Embryonic facial prominence (tissue), 1 donor: ENCODE data around the gene SH3D21.

Experiments used
- DNase-seq: peaks from one replicate; pipeline ENCODE4 v3.0.0-alpha.2; 2016; ENCODE audit errors: extremely low spot score

SH3D21 gene

DNA sequence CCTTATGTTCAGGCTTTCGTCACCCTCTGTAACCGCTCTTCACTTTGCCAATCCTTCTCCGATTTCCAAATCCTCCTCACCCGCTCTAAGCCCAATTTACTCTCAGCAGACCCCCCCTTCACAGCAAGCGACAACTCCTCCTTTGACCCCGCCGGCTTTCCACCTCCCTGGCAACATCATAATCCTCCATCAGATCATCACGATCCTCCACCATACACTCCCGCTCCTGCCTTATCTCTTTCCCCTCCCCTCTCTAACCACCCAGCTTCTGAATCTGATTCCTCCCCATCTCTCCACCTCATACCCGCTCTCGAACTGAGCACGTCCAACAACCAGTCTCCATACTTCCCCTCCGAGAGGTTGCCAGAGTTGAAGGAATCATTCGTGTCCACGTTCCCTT is 24.8 kb downstream of the SH3D21 start:
- no peak for DNase-seq

DNA sequence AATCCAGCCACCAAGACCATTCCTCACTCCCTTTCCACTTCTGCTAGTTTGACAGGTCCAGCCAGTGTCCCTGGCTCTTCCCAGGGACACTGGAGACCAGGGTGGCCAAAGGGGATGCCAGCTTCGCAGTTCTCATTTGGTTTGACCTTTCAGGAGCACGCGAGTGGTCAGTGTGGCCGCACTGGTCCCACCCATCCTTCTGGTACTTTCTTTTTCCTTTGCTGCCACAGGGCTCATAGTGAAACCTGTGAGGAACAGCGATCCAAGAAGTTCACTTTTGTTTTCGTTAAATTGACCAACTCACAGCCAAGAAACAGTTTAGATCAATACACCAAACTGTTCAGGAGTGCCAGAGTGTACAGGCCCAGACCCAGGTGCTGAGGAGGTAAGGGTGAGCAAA is 31.7 kb downstream of the SH3D21 start:
- DNase-seq: no peak

DNA sequence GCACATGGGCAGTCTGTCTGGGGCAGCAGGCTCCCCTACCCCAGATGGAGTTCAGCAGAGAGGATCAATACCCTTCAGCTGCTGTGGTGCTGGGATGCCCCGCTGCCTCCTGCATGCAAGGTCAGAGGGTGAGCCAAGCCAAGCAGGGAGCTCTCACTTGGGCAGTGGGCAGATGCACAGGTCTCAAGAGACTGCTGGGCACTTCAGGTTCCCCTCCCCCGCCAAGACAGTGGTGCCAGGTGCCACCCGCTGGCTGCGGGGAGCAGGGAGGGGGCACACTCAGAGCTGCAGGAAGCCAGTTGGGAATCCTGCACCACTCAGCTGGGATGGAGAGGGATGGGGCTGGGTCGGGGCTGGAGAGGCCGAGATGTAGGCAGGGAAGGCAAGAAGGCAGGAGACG is 33.0 kb downstream of the SH3D21 start:
- no peak for DNase-seq

DNA sequence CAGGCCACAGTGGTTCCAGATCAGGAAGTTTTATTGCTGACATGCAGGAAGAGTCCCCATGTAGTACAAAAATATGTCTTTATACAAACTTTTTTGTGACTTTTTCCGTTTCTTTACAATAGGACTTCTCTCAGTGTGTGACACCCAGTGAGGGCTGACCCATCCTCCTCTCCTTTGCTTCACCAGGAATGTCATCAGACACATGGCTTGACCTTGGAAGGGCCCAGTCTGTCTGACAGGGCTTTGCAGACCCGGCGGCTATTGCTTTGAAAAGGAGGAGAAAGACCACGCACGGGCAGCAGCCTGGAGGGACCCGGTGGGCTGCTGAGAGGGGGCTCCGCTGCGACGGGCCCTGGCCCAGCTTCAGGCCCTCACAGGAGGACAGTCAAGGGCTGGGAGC is 33.4 kb downstream of the SH3D21 start:
- no peak for DNase-seq

DNA sequence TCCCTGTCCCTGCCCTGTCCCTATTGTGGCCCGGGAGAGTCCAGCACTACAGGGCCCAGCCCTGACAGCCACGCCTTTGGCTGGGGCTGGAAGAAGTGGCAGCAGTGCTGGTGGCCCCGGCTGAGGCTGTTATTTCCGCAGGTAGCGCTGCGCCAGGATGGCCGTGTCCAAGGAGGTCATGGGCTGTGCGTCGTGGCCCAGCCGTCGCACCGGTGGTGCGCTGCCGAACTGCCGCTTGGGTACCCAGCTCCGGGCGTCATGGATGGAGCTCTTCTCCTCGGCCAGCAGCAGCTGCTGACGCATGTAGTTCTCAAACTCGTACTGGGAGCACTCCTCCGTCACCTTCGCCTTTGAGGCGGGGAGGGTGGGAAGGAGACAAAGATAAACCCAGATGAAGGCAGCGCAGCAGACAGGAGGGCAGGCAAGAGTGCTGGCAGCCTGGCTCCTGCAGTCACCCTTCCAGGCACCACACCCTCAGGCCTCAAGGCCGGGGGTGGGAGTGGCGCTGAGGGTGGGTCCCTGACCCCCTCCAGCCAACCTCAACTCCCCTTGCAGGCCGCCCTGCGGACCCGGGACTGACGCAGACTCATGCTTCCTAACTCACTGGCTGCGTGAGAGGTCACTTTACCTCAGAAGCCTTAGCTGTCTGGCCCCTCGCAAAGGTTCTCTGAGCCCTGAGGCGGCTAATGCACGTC is 35.6 kb downstream of the SH3D21 start:
- DNase-seq: no peak

DNA sequence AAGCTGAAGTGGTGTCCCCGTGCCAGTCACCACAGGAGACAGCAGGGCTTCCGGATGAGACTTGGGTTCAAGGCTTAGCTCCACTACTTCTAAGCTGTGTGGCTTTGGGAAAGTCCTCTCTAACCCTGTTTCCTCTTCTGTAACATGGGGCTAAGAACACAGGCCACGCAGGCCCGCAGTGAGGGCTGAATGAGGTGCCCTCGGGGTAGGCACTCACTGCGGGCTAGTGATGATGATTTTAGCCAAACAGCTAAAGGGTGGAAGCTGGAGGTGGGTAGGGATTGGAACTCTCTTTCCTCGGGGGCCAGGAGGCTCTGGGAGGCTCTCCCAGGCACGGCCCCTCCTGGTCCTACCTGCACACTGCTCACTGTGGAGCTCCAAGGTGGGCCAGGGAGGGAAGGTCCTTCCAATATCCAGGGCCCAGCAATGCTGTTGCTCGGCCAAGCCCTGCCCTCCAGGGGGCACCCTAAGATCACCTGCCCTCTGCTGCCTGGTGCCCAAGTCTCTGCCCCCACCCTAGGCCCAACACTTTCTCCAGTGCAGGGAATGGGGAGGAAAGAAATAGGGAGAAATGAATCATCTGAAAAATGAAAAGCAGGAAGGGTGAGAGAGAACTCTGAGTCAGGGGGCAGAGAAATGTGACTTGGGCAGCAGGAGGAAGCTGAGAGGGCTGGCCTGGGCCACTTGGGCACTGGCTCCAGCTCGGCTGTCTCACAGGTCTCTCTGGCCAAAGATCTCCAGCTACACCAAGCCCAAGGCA is 36.4 kb downstream of the SH3D21 start:
- DNase-seq: no peak

DNA sequence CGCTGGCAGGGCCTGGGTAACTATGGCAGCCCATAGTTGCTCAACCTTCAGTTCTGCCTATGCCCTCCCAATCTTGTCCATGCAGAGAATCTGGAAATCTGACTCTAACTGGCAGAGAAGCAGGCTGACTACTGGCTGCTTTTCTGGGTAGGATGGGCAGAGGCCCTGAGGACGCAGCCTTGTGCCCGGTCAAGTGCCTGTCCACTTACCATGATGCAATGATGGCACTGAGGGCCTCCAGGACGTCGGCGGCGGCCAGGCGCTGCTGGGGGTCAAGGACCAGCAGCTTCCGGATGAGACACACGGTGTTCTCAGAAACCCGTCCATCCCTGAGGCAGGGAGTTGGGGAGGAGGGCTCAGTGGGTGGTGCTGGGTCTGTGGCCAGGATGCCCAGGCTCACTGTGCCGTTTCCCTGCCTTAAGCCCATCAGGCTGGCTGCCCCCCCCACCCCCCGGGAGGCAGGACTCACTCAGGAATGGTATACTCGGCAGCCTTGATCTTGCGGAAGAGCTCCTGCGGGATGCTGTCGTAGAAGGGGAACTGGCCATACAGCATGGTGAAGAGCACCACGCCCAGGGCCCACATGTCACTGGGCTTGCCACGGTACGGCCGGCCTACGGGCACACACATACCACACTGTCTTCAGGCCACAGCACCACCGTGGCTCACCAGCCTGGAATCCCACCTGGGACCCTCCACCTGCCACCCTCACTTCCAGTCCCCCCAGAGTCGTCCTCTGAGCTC is 37.7 kb downstream of the SH3D21 start:
- no peak for DNase-seq

DNA sequence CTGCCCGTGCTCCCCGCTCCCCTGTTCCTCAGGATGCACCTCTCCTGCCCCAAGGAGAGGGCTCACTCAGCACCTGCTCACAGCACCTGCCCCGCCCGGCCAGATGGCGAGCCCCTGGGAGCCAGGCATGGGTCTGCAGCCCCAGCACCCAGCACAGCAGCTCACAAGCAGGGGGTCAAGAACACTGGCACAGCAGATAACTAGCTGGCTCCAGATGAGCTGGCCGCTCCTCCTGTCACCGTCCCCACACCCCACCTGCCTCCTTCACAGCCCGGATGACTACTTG is 38.2 kb downstream of the SH3D21 start:
- DNase-seq: no peak

DNA sequence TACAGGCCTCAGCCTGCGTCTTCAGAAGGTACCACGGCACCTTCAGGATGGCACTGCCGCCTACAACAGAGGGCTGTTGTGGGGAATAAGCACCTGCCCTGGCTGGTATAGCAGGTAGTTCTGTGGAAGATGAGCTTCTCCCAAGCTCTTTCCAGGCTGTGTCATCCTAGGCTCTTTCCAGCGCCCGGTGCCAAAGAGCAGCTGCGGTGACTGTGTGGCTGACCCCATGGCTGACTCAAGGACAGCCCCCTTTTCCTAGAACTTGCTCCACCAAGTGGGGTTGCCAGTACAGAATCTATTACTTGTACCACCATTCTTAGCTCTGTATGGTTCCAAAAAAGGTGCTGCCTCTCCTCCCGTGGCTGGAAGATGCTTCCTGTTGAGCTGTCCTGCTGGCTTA is 39.2 kb downstream of the SH3D21 start:
- DNase-seq: no peak

DNA sequence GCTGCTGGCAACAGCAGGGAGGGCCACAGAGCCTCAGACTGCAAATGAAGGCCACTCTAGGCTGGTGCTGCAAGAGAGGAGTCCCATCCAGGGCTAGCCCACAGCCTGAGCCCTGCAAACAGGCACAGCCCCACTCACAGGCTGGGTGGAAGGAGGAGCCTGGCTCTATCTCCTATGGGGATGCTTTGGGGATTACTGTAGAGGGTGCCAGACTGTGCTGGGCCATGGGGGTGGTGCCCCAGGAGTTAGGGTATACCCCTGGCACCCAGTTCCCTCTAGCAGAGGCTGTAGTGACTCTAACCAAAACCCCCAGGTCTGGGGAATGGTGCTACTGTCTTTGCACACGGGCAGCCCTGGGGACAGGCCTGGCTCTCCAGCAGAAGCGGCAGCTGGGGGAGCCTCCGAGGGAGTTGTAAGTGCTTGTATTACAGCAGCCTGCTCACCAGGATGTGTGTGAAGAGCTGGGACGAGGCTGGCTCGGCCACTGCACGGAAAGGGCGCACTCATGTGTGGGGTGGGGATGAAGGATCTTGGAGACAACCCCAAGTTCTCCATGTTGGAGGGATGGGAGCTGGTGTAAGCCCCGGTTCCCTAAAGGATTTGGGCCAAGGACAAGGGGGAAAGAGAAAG is 40.7 kb downstream of the SH3D21 start:
- no peak for DNase-seq

DNA sequence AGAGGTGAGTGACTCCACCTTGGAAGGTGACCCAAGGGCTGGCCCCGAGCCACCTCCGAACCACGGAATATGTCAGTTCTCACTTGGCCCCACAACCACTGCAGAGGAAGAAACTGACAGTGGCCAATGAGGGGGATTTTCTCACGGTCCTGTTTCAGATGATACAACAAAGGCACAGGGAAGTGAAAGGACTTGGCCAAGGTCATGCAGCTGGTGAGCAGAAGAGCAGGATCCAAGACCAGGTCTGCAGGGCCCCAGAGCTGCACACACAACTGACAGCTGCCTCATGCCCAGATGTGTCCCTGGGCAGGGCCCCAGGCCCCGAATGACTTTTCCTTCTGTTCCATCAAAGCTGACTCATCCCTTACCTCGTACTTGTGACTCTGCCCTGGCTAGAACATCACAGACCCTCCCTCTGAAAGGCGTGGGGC is 43.1 kb downstream of the SH3D21 start:
- no peak for DNase-seq

DNA sequence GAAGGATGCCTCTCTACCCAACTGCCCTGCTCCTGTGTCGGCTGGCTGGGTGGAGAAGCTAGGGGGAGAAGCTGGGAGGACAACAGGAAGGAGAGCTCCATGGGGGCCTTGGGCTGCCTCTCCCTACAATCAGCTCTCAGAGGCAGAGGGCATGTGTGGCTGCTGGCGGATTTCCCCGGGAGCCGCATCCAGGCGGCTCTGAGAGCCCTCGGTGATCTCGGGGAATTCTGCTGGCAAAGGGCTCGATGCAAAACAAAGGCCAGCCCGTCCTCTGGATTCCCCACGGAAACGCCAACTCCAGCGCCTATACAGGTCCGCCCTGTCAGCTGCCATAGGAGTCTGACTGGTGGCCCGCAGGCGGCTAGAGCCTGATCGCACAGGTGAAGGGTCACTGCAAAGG is 43.7 kb downstream of the SH3D21 start:
- DNase-seq: no peak

DNA sequence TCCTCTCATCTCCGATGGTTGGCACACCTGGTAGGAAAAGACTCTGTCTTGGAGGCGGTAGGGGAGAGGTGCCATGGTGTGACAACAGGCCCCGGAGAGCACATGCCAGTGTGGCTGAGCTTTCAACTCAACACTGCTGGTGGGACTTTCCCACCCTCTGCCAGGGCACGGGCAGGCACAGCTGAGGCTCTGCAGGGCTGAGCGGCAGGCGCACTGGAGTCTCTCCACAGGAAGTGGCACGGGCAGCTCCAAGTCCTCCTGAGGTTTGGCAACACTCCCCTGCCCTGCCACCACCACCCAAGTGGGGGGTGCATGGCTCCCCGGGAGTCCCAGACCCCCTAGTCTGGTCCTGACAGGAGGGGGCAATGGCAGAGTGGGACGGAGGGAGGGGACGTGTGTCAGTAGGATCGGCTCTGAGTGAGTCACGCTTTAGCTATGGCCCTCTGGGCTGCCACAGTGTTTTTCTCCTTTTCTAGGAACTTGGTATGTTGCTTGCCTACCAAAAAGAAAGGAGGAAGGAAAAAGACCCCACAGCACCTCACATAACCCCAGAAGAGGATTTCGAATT is 44.6 kb downstream of the SH3D21 start:
- no peak for DNase-seq

DNA sequence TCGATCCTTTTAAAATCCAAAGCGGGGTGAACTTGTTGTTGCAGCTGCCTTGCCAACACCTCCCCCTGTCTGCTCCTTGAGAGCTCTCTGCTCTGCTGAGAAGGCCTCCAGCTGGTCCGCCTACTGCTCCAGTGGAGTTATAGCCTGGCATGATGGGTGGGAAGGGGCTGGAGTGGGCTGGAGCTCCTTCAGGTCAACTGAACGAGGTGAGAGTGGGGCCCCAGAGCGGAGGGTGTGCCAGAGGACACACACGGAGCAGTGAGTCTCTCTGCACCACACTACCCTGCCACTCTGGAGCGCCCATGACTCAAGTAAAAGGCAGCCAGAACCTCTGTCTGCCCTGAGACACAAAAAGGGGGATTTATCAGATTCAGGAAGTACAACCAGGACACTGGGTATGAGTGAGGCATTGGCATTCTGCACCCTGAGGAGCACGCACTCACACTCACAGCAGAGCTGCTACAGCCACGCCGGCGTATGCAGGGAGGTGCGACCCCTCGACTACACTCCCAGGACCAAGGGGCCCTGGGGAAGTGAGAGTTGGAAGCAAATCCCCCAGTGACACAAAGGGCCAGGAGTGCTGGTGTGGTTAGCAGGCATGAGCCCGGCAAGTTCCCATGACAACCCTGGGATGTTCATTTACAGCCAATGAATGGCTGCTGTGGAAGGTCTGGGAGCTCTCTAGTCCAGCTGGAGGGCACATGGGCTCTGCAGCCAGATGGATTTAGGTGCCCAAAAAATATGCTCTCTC is 45.2 kb downstream of the SH3D21 start:
- no peak for DNase-seq

DNA sequence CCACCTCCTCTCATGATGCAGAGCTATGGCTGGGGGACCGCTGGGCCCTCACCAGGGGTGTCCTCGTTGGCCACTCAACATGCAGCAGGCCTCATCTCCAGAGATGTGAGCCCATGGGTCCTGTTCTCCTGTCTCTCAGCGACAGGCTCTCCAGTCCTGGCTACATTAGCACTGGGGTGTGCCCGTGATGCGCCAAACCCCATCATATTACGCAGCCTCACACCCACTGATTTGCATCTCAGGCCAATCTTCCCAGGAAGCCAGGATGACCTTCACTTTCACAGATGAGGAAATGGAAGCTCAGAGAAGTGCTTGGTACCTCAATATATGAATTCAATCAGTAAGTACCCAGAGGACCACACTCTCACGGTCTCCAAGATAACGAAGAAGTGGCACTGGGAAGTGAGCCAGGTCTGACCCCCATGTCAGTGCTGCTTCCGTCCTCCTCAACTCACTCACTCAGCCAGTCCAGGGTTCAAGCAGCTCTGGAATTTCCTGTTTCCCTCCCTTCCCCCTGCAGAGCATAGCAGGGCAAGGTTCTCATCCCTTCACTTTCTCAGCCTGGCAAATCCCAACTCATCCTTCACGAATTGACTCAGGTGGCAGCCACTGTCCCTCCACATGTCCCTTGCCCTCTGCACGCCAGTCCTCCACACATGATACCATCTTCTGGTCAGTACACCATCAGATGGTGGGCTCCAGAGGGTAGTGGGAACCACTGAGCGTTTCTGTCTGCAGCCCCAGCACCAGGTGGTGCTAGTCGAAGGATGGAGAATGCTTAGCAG is 46.1 kb downstream of the SH3D21 start:
- DNase-seq: no peak

DNA sequence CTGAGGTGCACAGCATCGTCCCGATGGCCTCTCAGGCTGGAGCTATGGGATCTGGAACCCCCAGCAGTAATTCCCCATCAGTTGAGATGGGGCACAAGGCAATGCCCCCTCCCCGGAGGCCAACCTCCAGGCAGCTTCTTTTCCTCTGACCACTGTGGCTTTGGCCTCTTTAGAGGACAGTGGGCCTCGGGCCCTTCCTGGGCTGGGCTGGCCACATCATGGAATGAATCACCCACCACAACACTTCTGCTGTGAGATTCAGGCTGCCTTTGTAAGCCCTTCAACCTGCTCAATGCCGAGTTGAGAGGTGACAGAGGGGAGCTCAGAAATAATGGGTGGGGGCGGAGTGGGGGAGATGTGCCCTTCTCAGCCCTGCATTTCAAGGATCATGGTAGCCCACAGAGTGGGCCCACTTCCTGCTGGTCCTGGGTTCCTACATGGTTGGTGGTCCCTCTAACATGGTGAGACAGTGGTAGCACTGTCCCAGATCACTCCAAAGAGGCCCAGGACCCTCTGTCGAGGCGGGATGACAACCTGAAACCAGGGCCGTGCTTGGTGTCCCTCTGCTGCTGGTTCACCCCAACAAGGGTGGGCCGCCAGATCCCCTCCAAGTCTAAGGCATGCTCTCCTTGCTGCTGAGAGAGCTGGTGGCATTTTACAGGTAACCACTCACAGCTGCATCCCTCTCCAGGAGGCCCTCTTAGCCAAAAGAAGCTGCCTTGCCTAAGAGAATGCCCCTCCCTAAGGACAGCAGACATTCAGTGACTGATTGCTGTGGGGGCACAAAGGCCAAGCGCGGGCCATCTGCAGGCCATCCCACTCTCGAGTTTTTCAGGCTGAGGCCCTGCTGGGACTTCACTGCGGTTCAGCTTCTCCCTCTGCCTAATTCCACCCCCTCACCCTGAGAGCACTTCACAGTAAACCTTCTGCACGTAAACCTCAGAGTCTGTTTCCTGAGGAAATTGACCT is 47.0 kb downstream of the SH3D21 start:
- DNase-seq: no peak

DNA sequence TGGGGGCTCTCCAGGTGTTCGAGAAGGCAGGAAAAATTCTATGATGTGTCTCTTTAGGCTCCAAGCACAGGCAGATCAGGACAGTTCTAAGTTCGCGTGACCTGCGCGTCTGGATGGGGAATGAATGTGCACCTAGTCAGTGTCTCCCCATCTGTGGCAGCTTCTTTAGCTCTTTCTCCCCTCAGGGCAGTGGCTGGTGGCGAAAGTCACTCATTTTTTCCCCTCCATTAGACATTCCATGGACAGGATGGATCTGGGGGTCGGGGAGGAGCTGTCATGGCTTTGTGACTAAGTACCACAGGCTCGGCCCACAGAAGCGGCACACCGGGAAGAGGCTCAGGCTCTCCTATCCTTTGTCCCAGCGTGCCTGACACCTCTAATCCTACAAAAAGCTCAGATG is 48.3 kb downstream of the SH3D21 start:
- no peak for DNase-seq

DNA sequence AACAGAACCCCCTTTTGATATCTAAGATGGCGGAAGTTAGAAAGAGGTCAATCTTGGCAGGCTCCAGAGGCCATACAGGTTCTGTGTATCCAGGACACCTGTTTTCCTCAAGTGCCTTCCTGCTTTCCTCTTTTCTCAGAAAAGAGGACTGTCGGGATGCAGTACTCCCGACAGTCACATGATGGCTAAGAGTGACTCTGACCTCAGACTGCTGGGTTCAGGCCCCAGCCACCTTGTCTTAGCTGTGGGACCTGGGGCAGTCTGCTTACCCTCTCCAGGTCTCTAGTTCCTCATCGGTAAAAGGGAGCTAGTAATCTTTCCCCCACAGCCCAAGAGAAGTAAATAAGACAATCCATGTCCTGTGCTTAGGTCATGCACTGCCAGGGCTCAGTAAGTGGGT is 49.6 kb downstream of the SH3D21 start:
- DNase-seq: no peak

DNA sequence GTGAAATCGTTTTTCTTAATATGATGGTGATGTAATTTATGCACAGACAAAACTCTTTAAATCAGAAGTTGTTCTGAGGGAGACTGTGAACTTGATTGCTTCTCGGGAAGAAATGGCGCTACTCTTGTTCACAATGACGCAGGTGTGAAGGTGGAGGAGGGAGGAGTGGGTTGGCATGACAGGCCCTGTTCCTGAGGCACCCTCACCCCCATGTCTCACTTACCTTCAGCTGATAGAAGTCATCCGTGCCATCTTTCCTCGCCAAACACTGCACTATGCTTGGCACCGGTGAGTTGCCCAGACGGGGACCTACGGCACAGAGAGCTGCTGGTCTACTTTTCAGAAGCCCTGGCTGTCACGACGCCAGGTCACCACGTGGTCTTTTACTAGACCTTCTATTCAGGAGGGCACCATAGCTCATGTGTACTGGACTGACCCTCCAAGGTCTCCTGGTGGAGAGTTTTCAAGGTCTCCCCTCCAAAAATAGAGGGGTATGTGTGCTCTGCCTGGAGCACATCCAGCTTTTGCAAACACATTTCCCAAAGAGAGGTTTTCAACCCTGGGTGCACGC is 52.4 kb downstream of the SH3D21 start:
- DNase-seq: no peak
